Lower lobe of right lung (tissue), 2 donors: ENCODE results near the gene NUP50. TPM values are rescaled to one million over a fixed set of nuclear protein-coding genes. Genes with fewer than 3 reads are reported as not detected.

ENCODE experiments used
- ATAC-seq, 2 donors: fragments of 200-7000 bp; cut with Tn5 transposase; one replicate each; pipeline ENCODE4 v1.9.1; 2020 to 2022; ENCODE audit warnings: mild to moderate bottlenecking in 2 of 2, moderate library complexity in 2 of 2
- DNase-seq: peaks from one replicate; pipeline ENCODE4 v3.0.0-alpha.2; 2020
- H3K27ac ChIP-seq: fragments of 200-600 bp; one replicate; pipeline ENCODE4 v1.8.0; 2022
- H3K27me3 ChIP-seq: fragments of 200-600 bp; one replicate; pipeline ENCODE4 v1.8.0; 2022; ENCODE audit warnings: low read depth
- H3K36me3 ChIP-seq: fragments of 200-600 bp; one replicate; pipeline ENCODE4 v1.8.0; 2022; ENCODE audit warnings: mild to moderate bottlenecking
- H3K4me1 ChIP-seq: fragments of 200-600 bp; one replicate; pipeline ENCODE4 v1.8.0; 2022
- H3K4me3 ChIP-seq: fragments of 200-600 bp; one replicate; pipeline ENCODE4 v1.8.0; 2022; ENCODE audit warnings: mild to moderate bottlenecking
- H3K9me3 ChIP-seq: fragments of 200-600 bp; one replicate; pipeline ENCODE4 v1.8.0; 2022
- intact Hi-C: fragments of 100-400 bp; cut with DNase I; formaldehyde crosslinking; loops from one replicate; pipeline ENCODE4 v1.11.0; 2022
- total RNA-seq: library from RNA; stranded (reverse); fragmentation: NEBNext Ultra II Directional; extraction: Animal tissue kit (Norgen Biotek cat#: 25700); gene quantifications from one replicate; pipeline ENCODE4 v1.2.1, GENCODE V29; 2021
- TF ChIP-seq, protein P1 (sequence below): fragments of 200-600 bp; IDR thresholded peaks from one replicate; pipeline ENCODE4 v1.8.0; 2022; ENCODE audit warnings: antibody characterized with exemption, mild to moderate bottlenecking
- donor health status: DM: no; HTN: yes; CAD: no; lungs with severe emphysema.

Gene NUP50
- total RNA-seq, 1 donor from 2014 or later: 49.5 TPM

DNA sequence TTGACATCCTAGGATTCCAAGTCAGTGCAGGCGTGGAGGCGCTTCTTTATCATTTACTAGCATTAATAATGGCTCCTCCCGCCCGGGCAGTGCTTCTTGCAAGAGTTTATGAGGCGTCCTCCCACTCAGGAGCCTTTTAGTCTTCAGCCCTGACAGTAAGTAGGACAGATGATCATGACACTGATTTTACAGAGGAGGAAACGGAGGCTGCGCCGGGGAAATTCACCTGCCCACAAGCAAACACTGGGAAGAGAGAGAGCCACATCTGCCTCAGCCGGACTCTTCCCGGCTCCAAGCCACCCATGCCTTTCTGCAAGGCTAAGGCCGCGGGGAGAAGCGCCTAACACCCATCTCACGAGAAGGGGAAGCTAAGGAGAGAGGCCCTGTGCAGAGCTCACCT lies 41.1 kb downstream of the NUP50 start:
- DNase-seq: no peak
- peaks cover 67% of the 10 kb centered on the region for H3K36me3 ChIP-seq
- intact Hi-C loops: no loop called here
- H3K9me3 ChIP-seq: no peaks in the 10 kb centered on the region
- ATAC-seq: no peak
- H3K27me3 ChIP-seq: no peaks in the 10 kb centered on the region
- TF ChIP-seq, protein P1, sequence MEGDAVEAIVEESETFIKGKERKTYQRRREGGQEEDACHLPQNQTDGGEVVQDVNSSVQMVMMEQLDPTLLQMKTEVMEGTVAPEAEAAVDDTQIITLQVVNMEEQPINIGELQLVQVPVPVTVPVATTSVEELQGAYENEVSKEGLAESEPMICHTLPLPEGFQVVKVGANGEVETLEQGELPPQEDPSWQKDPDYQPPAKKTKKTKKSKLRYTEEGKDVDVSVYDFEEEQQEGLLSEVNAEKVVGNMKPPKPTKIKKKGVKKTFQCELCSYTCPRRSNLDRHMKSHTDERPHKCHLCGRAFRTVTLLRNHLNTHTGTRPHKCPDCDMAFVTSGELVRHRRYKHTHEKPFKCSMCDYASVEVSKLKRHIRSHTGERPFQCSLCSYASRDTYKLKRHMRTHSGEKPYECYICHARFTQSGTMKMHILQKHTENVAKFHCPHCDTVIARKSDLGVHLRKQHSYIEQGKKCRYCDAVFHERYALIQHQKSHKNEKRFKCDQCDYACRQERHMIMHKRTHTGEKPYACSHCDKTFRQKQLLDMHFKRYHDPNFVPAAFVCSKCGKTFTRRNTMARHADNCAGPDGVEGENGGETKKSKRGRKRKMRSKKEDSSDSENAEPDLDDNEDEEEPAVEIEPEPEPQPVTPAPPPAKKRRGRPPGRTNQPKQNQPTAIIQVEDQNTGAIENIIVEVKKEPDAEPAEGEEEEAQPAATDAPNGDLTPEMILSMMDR: no peak
- H3K27ac ChIP-seq: no peak overlapping the region
- no peaks in the 10 kb centered on the region for H3K4me1 ChIP-seq
- H3K4me3 ChIP-seq: no peak overlapping the region

GRCh38 chr22:45205276-45205925 lies 41.7 kb downstream of the NUP50 start:
- Histone ChIP-seq H3K4me3 (no peak overlapping the region), H3K36me3 (peaks cover 61% of the 10 kb centered on the region), H3K9me3 (no peaks in the 10 kb centered on the region), H3K27ac (no peak overlapping the region), H3K27me3 (no peaks in the 10 kb centered on the region), H3K4me1 (no peaks in the 10 kb centered on the region)
- ATAC-seq (no peak), DNase-seq (no peak)
- TF ChIP-seq, protein P1: no peak
- intact Hi-C loops: no loop called here

GRCh38 chr22:45206233-45206632 lies 42.5 kb downstream of the NUP50 start:
- no peak overlapping the region for H3K27ac ChIP-seq
- intact Hi-C loops: no loop called here
- no peak for ATAC-seq
- peaks cover under 1% of the 10 kb centered on the region for H3K4me1 ChIP-seq
- no peak for DNase-seq
- H3K27me3 ChIP-seq: no peaks in the 10 kb centered on the region
- TF ChIP-seq, protein P1: no peak
- H3K9me3 ChIP-seq: no peaks in the 10 kb centered on the region
- H3K36me3 ChIP-seq: peaks cover 53% of the 10 kb centered on the region
- no peak overlapping the region for H3K4me3 ChIP-seq

DNA sequence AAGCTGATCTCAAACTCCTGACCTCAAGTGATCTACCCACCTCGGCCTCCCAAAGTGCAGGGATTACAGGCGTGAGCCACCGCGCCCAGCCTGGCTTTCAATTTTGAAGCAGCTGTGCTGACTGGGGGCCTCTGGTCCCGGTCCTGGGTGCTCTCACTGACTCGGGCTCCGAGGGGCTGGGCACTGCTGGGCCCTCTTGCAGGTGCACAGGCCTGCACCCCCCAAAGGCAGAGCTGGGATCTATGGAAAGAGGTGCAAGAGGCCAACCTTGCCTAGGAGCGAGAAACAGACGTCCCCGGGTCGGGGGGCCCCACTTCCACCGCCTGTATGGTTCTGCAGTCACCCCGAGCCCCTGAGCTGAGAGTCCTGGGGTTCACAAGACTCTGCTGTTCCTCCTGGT lies 43.8 kb downstream of the NUP50 start:
- ATAC-seq (no peak), DNase-seq (no peak)
- Histone ChIP-seq H3K4me1 (peaks cover 14% of the 10 kb centered on the region), H3K36me3 (peaks cover 43% of the 10 kb centered on the region), H3K27ac (no peak overlapping the region), H3K9me3 (no peaks in the 10 kb centered on the region), H3K27me3 (no peaks in the 10 kb centered on the region), H3K4me3 (no peak overlapping the region)
- TF ChIP-seq, protein P1: no peak
- intact Hi-C loops: no loop called here

- ATAC-seq (no peak), DNase-seq (no peak)
- Histone ChIP-seq H3K36me3 (peaks cover 37% of the 10 kb centered on the region), H3K4me1 (peaks cover 15% of the 10 kb centered on the region), H3K9me3 (no peaks in the 10 kb centered on the region), H3K27me3 (no peaks in the 10 kb centered on the region), H3K27ac (no peak overlapping the region), H3K4me3 (no peak overlapping the region)
- TF ChIP-seq, protein P1: no peak
- intact Hi-C loops: no loop called here
Observed at GRCh38 chr22:45207981-45208664, 44.4 kb downstream of the NUP50 start.
